ENCODE data around the gene SLC2A9.
"Not testable (repeated sequence)": the region's sequence is repeated elsewhere in the genome, so short reads cannot be mapped to it uniquely, and the experiment has no call there.

Gene SLC2A9

GRCh38 chr4:9900633-9901032 lies 120.7 kb downstream of the SLC2A9 start:
- H3K36me3 Mint-ChIP-seq; H3K4me3 Mint-ChIP-seq; H3K9me3 Mint-ChIP-seq; ATAC-seq; DNase-seq (ENCODE audit: low spot score in 2 of 2); H3K27ac Mint-ChIP-seq; H3K4me1 Mint-ChIP-seq: not testable (repeated sequence)

GRCh38 chr4:9899306-9900055 lies 121.8 kb downstream of the SLC2A9 start:
- Mint-ChIP-seq H3K27ac (no peak overlapping the region), H3K4me3 (no peak overlapping the region), H3K9me3 (no peaks in the 10 kb centered on the region), H3K36me3 (no peaks in the 10 kb centered on the region), H3K4me1 (no peaks in the 10 kb centered on the region)
- DNase-seq (ENCODE audit: low spot score in 2 of 2): no peak
- ATAC-seq: no peak

- Mint-ChIP-seq H3K36me3 (no peaks in the 10 kb centered on the region), H3K4me1 (no peaks in the 10 kb centered on the region), H3K4me3 (no peak overlapping the region), H3K9me3 (no peaks in the 10 kb centered on the region), H3K27ac (no peak overlapping the region)
- ATAC-seq (peak; percentile 39), DNase-seq (ENCODE audit: low spot score in 2 of 2) (no peak)
Observed at GRCh38 chr4:9898596-9899305, 122.5 kb downstream of the SLC2A9 start.

- H3K9me3 Mint-ChIP-seq: no peaks in the 10 kb centered on the region
- H3K36me3 Mint-ChIP-seq: no peaks in the 10 kb centered on the region
- H3K27ac Mint-ChIP-seq: no peak overlapping the region
- H3K4me3 Mint-ChIP-seq: no peak overlapping the region
- H3K4me1 Mint-ChIP-seq: no peaks in the 10 kb centered on the region
- ATAC-seq: no peak
- DNase-seq (ENCODE audit: low spot score in 2 of 2): no peak
Observed at GRCh38 chr4:9895333-9895705, 126.0 kb downstream of the SLC2A9 start.

GRCh38 chr4:9894644-9895332 lies 126.5 kb downstream of the SLC2A9 start:
- ATAC-seq: no peak
- no peak for DNase-seq (ENCODE audit: low spot score in 2 of 2)
- H3K9me3 Mint-ChIP-seq: no peaks in the 10 kb centered on the region
- no peaks in the 10 kb centered on the region for H3K36me3 Mint-ChIP-seq
- no peak overlapping the region for H3K4me3 Mint-ChIP-seq
- H3K27ac Mint-ChIP-seq: no peak overlapping the region
- H3K4me1 Mint-ChIP-seq: no peaks in the 10 kb centered on the region

GRCh38 chr4:9893329-9894108 lies 127.8 kb downstream of the SLC2A9 start:
- DNase-seq (ENCODE audit: low spot score in 2 of 2): no peak
- Mint-ChIP-seq H3K27ac (no peak overlapping the region), H3K36me3 (no peaks in the 10 kb centered on the region), H3K4me1 (no peaks in the 10 kb centered on the region), H3K4me3 (no peak overlapping the region), H3K9me3 (no peaks in the 10 kb centered on the region)
- ATAC-seq: no peak

- H3K4me1 Mint-ChIP-seq: no peaks in the 10 kb centered on the region
- no peak overlapping the region for H3K27ac Mint-ChIP-seq
- no peak overlapping the region for H3K4me3 Mint-ChIP-seq
- no peaks in the 10 kb centered on the region for H3K36me3 Mint-ChIP-seq
- no peak for DNase-seq (ENCODE audit: low spot score in 2 of 2)
- no peak for ATAC-seq
- H3K9me3 Mint-ChIP-seq: no peaks in the 10 kb centered on the region
Observed at GRCh38 chr4:9891740-9892139, 129.6 kb downstream of the SLC2A9 start.

GRCh38 chr4:9891056-9891455 lies 130.2 kb downstream of the SLC2A9 start:
- H3K4me3 Mint-ChIP-seq: no peak overlapping the region

GRCh38 chr4:9889306-9889705 lies 132.0 kb downstream of the SLC2A9 start:
- no peaks in the 10 kb centered on the region for H3K4me1 Mint-ChIP-seq
- no peak overlapping the region for H3K27ac Mint-ChIP-seq
- ATAC-seq (no peak), DNase-seq (ENCODE audit: low spot score in 2 of 2) (no peak)
- no peaks in the 10 kb centered on the region for H3K9me3 Mint-ChIP-seq
- no peak overlapping the region for H3K4me3 Mint-ChIP-seq
- no peaks in the 10 kb centered on the region for H3K36me3 Mint-ChIP-seq

More at GRCh38 chr4:9891056-9891455, 130.2 kb downstream of the SLC2A9 start:
- no peaks in the 10 kb centered on the region for H3K9me3 Mint-ChIP-seq
- H3K27ac Mint-ChIP-seq: no peak overlapping the region
- no peaks in the 10 kb centered on the region for H3K4me1 Mint-ChIP-seq
- no peaks in the 10 kb centered on the region for H3K36me3 Mint-ChIP-seq
- no peak for DNase-seq (ENCODE audit: low spot score in 2 of 2)
- no peak for ATAC-seq

- Mint-ChIP-seq H3K9me3 (no peaks in the 10 kb centered on the region), H3K4me3 (no peak overlapping the region), H3K4me1 (no peaks in the 10 kb centered on the region), H3K36me3 (no peaks in the 10 kb centered on the region), H3K27ac (no peak overlapping the region)
- DNase-seq (ENCODE audit: low spot score in 2 of 2) (no peak), ATAC-seq (peak; percentile 11)
Observed at GRCh38 chr4:9885958-9886357, 135.3 kb downstream of the SLC2A9 start.

- Mint-ChIP-seq H3K9me3 (no peaks in the 10 kb centered on the region), H3K36me3 (no peaks in the 10 kb centered on the region), H3K4me1 (no peaks in the 10 kb centered on the region), H3K27ac (no peak overlapping the region), H3K4me3 (no peak overlapping the region)
- no peak for DNase-seq (ENCODE audit: low spot score in 2 of 2)
- no peak for ATAC-seq
Observed at GRCh38 chr4:9880406-9881197, 140.7 kb downstream of the SLC2A9 start.

GRCh38 chr4:9877123-9877522 lies 144.2 kb downstream of the SLC2A9 start:
- no peak for DNase-seq (ENCODE audit: low spot score in 2 of 2)
- no peaks in the 10 kb centered on the region for H3K36me3 Mint-ChIP-seq
- H3K4me3 Mint-ChIP-seq: no peak overlapping the region
- H3K9me3 Mint-ChIP-seq: peaks cover 3% of the 10 kb centered on the region
- no peak for ATAC-seq
- H3K27ac Mint-ChIP-seq: no peak overlapping the region
- no peaks in the 10 kb centered on the region for H3K4me1 Mint-ChIP-seq

GRCh38 chr4:9875516-9875915 lies 145.8 kb downstream of the SLC2A9 start:
- no peak for DNase-seq (ENCODE audit: low spot score in 2 of 2)
- H3K4me1 Mint-ChIP-seq: no peaks in the 10 kb centered on the region
- no peak for ATAC-seq
- H3K36me3 Mint-ChIP-seq: no peaks in the 10 kb centered on the region
- peaks cover 3% of the 10 kb centered on the region for H3K9me3 Mint-ChIP-seq
- H3K27ac Mint-ChIP-seq: no peak overlapping the region
- H3K4me3 Mint-ChIP-seq: no peak overlapping the region

- no peak overlapping the region for H3K4me3 Mint-ChIP-seq
- peaks cover 6% of the 10 kb centered on the region for H3K9me3 Mint-ChIP-seq
- H3K27ac Mint-ChIP-seq: no peak overlapping the region
- H3K36me3 Mint-ChIP-seq: no peaks in the 10 kb centered on the region
- DNase-seq (ENCODE audit: low spot score in 2 of 2): no peak
- ATAC-seq: no peak
- H3K4me1 Mint-ChIP-seq: no peaks in the 10 kb centered on the region
Observed at GRCh38 chr4:9874385-9874784, 146.9 kb downstream of the SLC2A9 start.

Data from stimulated activated effector memory CD8-positive, alpha-beta T cell treated with anti-CD3 and anti-CD28 coated beads, Interleukin-12 subunit alpha, Interleukin-12 subunit beta, amount 100 ng/mL, for 72 hours (primary cell).